CD14-positive monocyte (primary cell): ENCODE data around the gene IPO11. TPM values are rescaled to one million over a fixed set of nuclear protein-coding genes. Genes with fewer than 3 reads are reported as not detected.

Source experiments
- DNase-seq, 3 donors: peaks; one replicate each; pipeline ENCODE4 v3.0.0-alpha.2; 2011 to 2022
- H2AFZ ChIP-seq: 2 replicates; pipeline ENCODE4 v1.6.0; 2012; ENCODE audit warnings: mild to moderate bottlenecking, low read depth, low read length, inconsistent platforms; ENCODE audit not compliant: insufficient read depth, poor library complexity, severe bottlenecking
- H3K27ac ChIP-seq, 2 donors: 1 replicate in 1 of 2; 2 replicates in 1 of 2; pipeline ENCODE4 v1.5.1; 2012 to 2013; ENCODE audit warnings: low read length in 2 of 2, control low read depth in 1 of 2, inconsistent platforms in 1 of 2, low read depth in 1 of 2, mild to moderate bottlenecking in 1 of 2
- H3K27me3 ChIP-seq, 2 donors: one replicate each; pipeline versions ENCODE4 v1.6.0 to v1.6.1; 2011 to 2013; ENCODE audit warnings: low read length in 2 of 2; ENCODE audit not compliant: control insufficient read depth in 2 of 2, insufficient read depth in 2 of 2
- H3K36me3 ChIP-seq, 2 donors: replicated peaks in 1 of 2; 1 replicate in 1 of 2; 2 replicates in 1 of 2; pipeline versions ENCODE4 v1.5.1 to v1.6.1; 2012 to 2013; ENCODE audit warnings: low read length in 2 of 2, control low read depth in 1 of 2, inconsistent platforms in 1 of 2, mild to moderate bottlenecking in 1 of 2; ENCODE audit not compliant: insufficient read depth in 2 of 2, control insufficient read depth in 1 of 2
- H3K4me1 ChIP-seq, 2 donors: 1 replicate in 1 of 2; 2 replicates in 1 of 2; pipeline versions ENCODE4 v1.5.1 to v1.6.1; 2012 to 2013; ENCODE audit warnings: low read length in 2 of 2, control low read depth in 1 of 2, inconsistent platforms in 1 of 2, mild to moderate bottlenecking in 1 of 2, moderate library complexity in 1 of 2; ENCODE audit not compliant: insufficient read depth in 2 of 2, control insufficient read depth in 1 of 2
- H3K4me2 ChIP-seq: replicated peaks from 2 replicates; pipeline ENCODE3; 2012; ENCODE audit warnings: low read length, moderate library complexity, mild to moderate bottlenecking; ENCODE audit not compliant: poor library complexity, severe bottlenecking; ENCODE audit errors: extremely low read depth
- H3K4me3 ChIP-seq, 3 experiments: fragments of 200-600 bp in 1 of 3; sonication (generic) in 1 of 3; replicated peaks in 1 of 3; 1 replicate in 2 of 3; 2 replicates in 1 of 3; pipeline ENCODE4 v1.5.1; 2011 to 2013; ENCODE audit warnings: low read length in 3 of 3, mild to moderate bottlenecking in 3 of 3, control low read depth in 2 of 3, low read depth in 2 of 3, inconsistent platforms in 1 of 3, moderate library complexity in 1 of 3
- H3K79me2 ChIP-seq: 2 replicates; pipeline ENCODE4 v1.6.0; 2012; ENCODE audit warnings: mild to moderate bottlenecking, control low read depth, inconsistent platforms, low read length, moderate library complexity; ENCODE audit not compliant: insufficient read depth
- H3K9ac ChIP-seq: 2 replicates; pipeline ENCODE4 v1.6.0; 2017; ENCODE audit warnings: low read length, mild to moderate bottlenecking; ENCODE audit not compliant: insufficient read depth, poor library complexity, severe bottlenecking
- H3K9me3 ChIP-seq, 2 donors: replicated peaks in 1 of 2; 1 replicate in 1 of 2; 2 replicates in 1 of 2; pipeline versions ENCODE4 v1.5.1 to v1.6.1; 2012 to 2013; ENCODE audit warnings: low read length in 2 of 2, control low read depth in 1 of 2; ENCODE audit not compliant: control insufficient read depth in 1 of 2, insufficient read depth in 1 of 2
- H4K20me1 ChIP-seq: 2 replicates; pipeline ENCODE4 v1.6.0; 2012; ENCODE audit warnings: mild to moderate bottlenecking, low read length, control low read depth, moderate library complexity; ENCODE audit not compliant: insufficient read depth
- H3K27ac Mint-ChIP-seq, 7 donors: one replicate each; pipeline ENCODE4 v1.8.0; 2020; ENCODE audit warnings: mild to moderate bottlenecking in 7 of 7, mixed read lengths in 7 of 7, moderate library complexity in 6 of 7, inconsistent platforms in 2 of 7
- H3K27me3 Mint-ChIP-seq, 3 donors: one replicate each; pipeline ENCODE4 v1.8.0; 2021 to 2022; ENCODE audit warnings: low read depth in 3 of 3, mild to moderate bottlenecking in 3 of 3, mixed read lengths in 3 of 3, moderate library complexity in 3 of 3, inconsistent platforms in 1 of 3
- H3K36me3 Mint-ChIP-seq, 2 donors: one replicate each; pipeline ENCODE4 v1.8.0; 2020; ENCODE audit warnings: mixed read lengths in 2 of 2, inconsistent platforms in 1 of 2, mild to moderate bottlenecking in 1 of 2
- H3K4me1 Mint-ChIP-seq: one replicate; pipeline ENCODE4 v1.8.0; 2020; ENCODE audit warnings: mild to moderate bottlenecking, mixed read lengths
- H3K4me3 Mint-ChIP-seq, 2 donors: one replicate each; pipeline ENCODE4 v1.8.0; 2020; ENCODE audit warnings: mild to moderate bottlenecking in 2 of 2, mixed read lengths in 2 of 2, moderate library complexity in 1 of 2
- H3K9me3 Mint-ChIP-seq, 7 donors: one replicate each; pipeline ENCODE4 v1.8.0; 2020 to 2022; ENCODE audit warnings: mixed read lengths in 7 of 7, mild to moderate bottlenecking in 6 of 7, moderate library complexity in 6 of 7, inconsistent platforms in 2 of 7
- CTCF ChIP-seq: fragments of 200-600 bp; IDR thresholded peaks from one replicate; pipeline ENCODE4 v1.8.0; 2022; ENCODE audit warnings: antibody characterized with exemption, mild to moderate bottlenecking
- WGBS: methylation state at CpG from one replicate; pipeline ENCODE4 v1.1.5; 2013; ENCODE audit warnings: missing lambda C conversion rate; ENCODE audit not compliant: insufficient coverage; 5-methylcytosine and 5-hydroxymethylcytosine counted together
- intact Hi-C, 2 donors: fragments of 100-400 bp; cut with micrococcal nuclease; formaldehyde crosslinking; loops; one replicate each; pipeline versions ENCODE4 v1.15.0 to v1.15.1; 2023
- polyA plus RNA-seq, 3 donors: library from polyadenylated mRNA; depleted of rRNA in 1 of 3; unstranded in 2 of 3; stranded (reverse) in 1 of 3; fragments of 300-500 nt in 2 of 3; fragments of >200 nt in 1 of 3; fragmentation: Illumina TruSeq in 2 of 3; gene quantifications; 1 replicate in 2 of 3; 2 replicates in 1 of 3; pipeline ENCODE4 v1.2.3, GENCODE V29; 2012 to 2021

Gene IPO11
- polyA plus RNA-seq, 3 donors: 4.4 to 5.5 (median 5.3) TPM

- peaks cover 17% of the 10 kb centered on the region for H3K4me1 Mint-ChIP-seq
- Histone ChIP-seq H3K36me3 (peaks cover 6 to 30% of the 10 kb centered on the region in 2 donors), H4K20me1 (no peaks in the 10 kb centered on the region), H3K4me1 (peaks cover 0 to 4% of the 10 kb centered on the region in 2 donors), H3K27me3 (no peaks in the 10 kb centered on the region), H3K9ac (no peak overlapping the region), H3K27ac (no peak overlapping the region), H3K79me2 (no peaks in the 10 kb centered on the region), H3K4me3 (no peak overlapping the region), H3K9me3 (peaks cover 10 to 17% of the 10 kb centered on the region in 2 donors), H2AFZ (no peak overlapping the region), H3K4me2 (no peak overlapping the region)
- DNase-seq: no peak
- H3K9me3 Mint-ChIP-seq: peaks cover 19 to 28% (median 22%) of the 10 kb centered on the region in 7 donors
- H3K27ac Mint-ChIP-seq: no peak overlapping the region
- intact Hi-C loops: no loop called here
- WGBS: no CpG with 5 or more reads among the region's 2 CpGs
- peaks cover 0 to 1% (median 0%) of the 10 kb centered on the region in 3 donors for H3K27me3 Mint-ChIP-seq
- TF ChIP-seq CTCF: no peak
- no peak overlapping the region for H3K4me3 Mint-ChIP-seq
- H3K36me3 Mint-ChIP-seq: peaks cover 41 to 48% of the 10 kb centered on the region in 2 donors
Observed at GRCh38 chr5:62590387-62590786, 177.8 kb downstream of the IPO11 start.

- no peak overlapping the region for H3K4me3 Mint-ChIP-seq
- H3K27me3 Mint-ChIP-seq: peaks cover 0 to 1% (median 0%) of the 10 kb centered on the region in 3 donors
- intact Hi-C loops: no loop called here
- no peaks in the 10 kb centered on the region for H3K27me3 ChIP-seq
- H3K4me1 ChIP-seq: peaks cover 0 to 3% of the 10 kb centered on the region in 2 donors
- H3K4me1 Mint-ChIP-seq: peaks cover 11% of the 10 kb centered on the region
- H3K36me3 ChIP-seq: peaks cover 6 to 30% of the 10 kb centered on the region in 2 donors
- no CpG with 5 or more reads among the region's 8 CpGs for WGBS
- TF ChIP-seq CTCF: no peak
- no peak overlapping the region for H3K4me3 ChIP-seq
- peak overlapping the region in 1 of 2 donors; percentile 62 for H3K27ac ChIP-seq
- no peak overlapping the region for H2AFZ ChIP-seq
- peaks cover 10 to 17% of the 10 kb centered on the region in 2 donors for H3K9me3 ChIP-seq
- DNase-seq: peak; percentile 45 to 79 (median 65)
- H3K36me3 Mint-ChIP-seq: peaks cover 39 to 53% of the 10 kb centered on the region in 2 donors
- H3K4me2 ChIP-seq: no peak overlapping the region
- H3K9ac ChIP-seq: no peak overlapping the region
- H3K9me3 Mint-ChIP-seq: peaks cover 19 to 28% (median 22%) of the 10 kb centered on the region in 7 donors
- H3K79me2 ChIP-seq: no peaks in the 10 kb centered on the region
- H3K27ac Mint-ChIP-seq: peak overlapping the region; percentile 74 to 89 (median 86)
- no peaks in the 10 kb centered on the region for H4K20me1 ChIP-seq
Observed at GRCh38 chr5:62592558-62592957, 180.0 kb downstream of the IPO11 start.
